HG03280 (cell line): ENCODE measurements around the gene FBXO7.
A peak's percentile ranks its signal among the peaks of the same experiment; 100 is the strongest.
"Not testable (repeated sequence)": the region's sequence is repeated elsewhere in the genome, so short reads cannot be mapped to it uniquely, and the experiment has no call there.

Source experiments
- ATAC-seq: cut with Tn5 transposase; IDR thresholded peaks from one replicate; pipeline ENCODE4 v1.9.1; 2021; ENCODE audit warnings: mild to moderate bottlenecking, moderate library complexity; ENCODE audit not compliant: unreplicated experiment

FBXO7 gene

GRCh38 chr22:32474635-32475467 is at the start of gene FBXO7:
TSS of gene FBXO7 (plus strand) at chr22:32474811. CDS start at chr22:32475003, 192 bp downstream.
- peak; percentile 81 for ATAC-seq

GRCh38 chr22:32426881-32427280 is 47.7 kb upstream of the FBXO7 start:
- ATAC-seq = no peak

GRCh38 chr22:32430352-32430751 is 44.3 kb upstream of the FBXO7 start:
- ATAC-seq = no peak

DNA sequence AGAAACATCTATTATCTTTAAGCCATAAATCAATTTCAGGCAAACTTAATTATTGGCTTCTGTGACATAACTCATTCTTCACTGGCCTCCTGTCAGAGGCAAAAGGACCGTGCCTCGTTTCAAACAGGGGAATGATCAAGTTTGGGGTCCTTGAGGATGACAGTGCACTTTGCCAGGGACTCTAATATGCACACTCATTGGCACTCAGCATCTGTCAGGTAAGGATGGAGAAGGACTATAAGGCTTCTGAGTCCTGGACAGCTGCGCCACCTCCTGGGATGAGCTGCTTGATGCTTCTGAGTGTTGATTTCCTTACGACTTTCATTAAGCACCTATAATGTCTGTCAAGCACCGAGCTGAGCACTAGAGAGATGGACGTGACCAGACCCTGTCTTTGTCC is 30.5 kb upstream of the FBXO7 start:
- ATAC-seq = no peak

- no peak for ATAC-seq
These were observed 28.3 kb upstream of the FBXO7 start for GRCh38 chr22:32446321-32446720.

DNA sequence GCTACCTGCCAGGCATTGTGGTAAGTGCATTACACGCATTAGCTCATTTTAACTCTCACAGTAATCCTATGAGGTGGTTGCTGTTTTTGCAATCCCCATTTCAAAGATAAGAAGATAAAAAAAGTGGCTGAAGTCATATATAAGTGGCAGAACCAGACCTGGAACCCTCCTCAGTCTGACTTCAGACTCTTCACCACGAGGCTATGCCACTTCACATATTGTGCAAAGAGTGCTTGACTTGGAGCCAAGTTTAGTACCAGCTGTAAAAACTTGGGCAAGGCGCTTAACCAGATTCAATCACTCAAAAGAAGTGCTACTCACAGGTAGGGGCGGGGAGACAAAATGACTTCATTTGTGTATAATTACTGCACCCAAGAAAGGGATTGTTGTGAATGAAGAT is 25.6 kb upstream of the FBXO7 start:
- ATAC-seq = no peak

- ATAC-seq = no peak
These were observed 17.6 kb upstream of the FBXO7 start for GRCh38 chr22:32457031-32457430.

DNA sequence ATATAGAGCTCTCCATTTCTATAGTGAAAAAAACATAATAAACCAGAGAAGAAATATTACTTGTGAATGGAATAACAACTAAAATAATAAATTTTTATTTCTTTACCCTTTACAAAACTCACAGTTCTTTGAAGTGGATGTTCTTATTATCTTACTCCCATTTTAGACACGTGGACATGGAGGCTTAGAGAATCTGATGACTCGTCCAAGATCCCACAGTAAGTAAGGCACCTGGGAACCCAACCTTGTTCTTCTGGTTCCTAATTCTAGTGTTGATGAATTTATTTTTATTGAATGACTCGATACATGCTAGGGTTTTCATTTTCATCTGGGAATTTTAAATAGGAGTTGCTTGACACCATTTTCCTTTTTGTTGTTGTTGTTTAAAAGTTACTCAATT is 12.2 kb upstream of the FBXO7 start:
- no peak for ATAC-seq

GRCh38 chr22:32465661-32466060 is 8.9 kb upstream of the FBXO7 start:
- ATAC-seq = no peak

DNA sequence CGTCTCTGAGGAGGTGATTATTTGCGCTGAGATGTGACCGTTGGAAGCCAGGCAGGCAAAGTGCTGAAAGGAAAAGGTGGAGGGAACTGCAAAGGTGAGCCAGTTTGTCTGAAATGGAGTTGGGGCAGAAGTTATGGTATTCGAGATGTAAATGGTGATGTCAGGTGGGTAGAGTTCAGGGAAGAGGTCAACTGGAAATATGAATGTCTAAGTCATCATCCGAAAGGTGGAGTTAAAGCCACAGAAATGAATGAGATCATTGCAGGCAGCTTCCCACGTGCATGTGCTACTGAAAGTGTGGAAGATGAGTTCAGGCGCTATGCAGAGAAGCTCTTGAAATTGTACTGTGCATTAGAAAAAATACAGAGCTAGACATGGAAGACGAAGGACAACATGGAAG is 8.1 kb upstream of the FBXO7 start:
- ATAC-seq = no peak

DNA sequence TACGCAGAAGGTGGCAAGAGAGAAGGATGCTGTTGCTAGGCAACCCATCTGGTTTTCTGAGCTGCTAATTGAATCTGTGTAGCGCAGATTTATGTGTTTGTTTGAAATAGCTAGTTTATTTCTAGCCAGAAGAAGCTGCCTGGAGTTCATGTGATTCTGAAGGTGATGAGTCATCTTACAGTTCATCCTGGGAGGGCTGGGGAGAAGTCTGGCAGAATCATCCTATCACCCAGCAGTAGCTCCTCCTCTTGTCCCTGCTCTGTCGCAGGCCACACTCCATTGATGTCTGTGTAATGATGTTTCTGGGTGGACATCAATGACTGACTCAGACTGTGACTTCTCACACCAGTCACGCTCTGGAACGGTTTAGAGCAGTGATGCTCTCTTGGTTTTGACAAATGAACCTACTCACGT is 4.8 kb upstream of the FBXO7 start:
- no peak for ATAC-seq

GRCh38 chr22:32473388-32473952 is 1.1 kb upstream of the FBXO7 start:
- ATAC-seq = no peak

- ATAC-seq = no peak
These were observed 928 bp downstream of the FBXO7 start for GRCh38 chr22:32475468-32476010.

GRCh38 chr22:32476281-32477195 is 1.9 kb downstream of the FBXO7 start:
- no peak for ATAC-seq

DNA sequence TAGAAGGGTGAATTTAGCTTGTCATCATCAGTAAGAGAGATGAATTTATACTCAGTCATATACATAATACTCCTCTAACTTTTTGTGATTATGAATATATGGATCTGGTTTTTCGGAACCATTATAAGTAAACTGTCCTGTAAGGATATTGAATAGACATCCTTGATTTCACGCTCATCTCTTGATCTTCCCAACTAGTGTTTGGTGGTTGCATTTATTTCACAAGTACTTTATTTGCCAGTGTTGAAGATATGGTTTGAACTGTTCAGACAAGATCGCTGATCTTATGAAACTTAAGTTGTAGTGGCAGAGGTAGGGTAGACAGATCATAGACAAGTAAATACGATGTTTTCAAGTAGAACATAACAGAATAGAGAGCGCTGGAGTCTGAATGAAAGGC is 3.0 kb downstream of the FBXO7 start:
- no peak for ATAC-seq

DNA sequence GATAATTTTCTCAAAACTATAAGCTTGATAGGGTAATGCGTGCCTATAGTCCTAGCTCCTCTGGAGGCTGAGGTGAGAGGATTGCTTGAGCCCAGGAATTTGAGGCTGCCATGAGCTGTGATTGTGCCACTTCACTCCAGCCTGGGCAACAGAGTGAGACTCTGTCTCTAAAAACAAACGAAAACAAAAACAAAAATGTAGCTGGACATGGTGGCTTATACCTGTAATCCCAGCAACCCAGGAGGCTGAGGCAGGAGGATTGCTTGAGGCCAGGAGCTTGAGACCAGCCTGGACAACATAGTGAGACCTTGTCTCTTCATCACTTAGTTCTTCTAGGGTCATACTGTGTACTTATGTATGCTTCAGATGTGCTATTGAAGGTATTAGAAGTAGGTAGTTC is 3.9 kb downstream of the FBXO7 start:
- ATAC-seq = not testable (repeated sequence)

- no peak for ATAC-seq
These were observed 4.4 kb downstream of the FBXO7 start for GRCh38 chr22:32478994-32479393.

DNA sequence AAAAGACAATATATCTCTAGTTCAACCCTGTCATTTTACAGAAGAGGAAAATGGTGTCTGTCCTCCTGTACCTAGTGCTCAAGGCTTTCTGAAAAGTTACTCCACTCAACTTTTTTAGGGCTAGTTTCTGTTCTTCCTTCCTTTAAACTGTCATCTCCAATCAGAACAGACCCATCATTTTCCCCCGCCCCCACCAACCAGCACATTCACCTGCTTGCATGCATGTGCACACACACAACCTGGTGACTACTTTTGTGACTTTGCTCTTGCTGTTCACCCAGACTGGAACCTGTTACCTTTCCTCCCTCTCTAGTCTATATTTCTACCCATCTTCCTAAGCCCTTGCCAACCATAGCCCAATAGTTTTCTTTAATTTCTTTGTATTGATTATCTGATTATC is 5.6 kb downstream of the FBXO7 start:
- no peak for ATAC-seq

DNA sequence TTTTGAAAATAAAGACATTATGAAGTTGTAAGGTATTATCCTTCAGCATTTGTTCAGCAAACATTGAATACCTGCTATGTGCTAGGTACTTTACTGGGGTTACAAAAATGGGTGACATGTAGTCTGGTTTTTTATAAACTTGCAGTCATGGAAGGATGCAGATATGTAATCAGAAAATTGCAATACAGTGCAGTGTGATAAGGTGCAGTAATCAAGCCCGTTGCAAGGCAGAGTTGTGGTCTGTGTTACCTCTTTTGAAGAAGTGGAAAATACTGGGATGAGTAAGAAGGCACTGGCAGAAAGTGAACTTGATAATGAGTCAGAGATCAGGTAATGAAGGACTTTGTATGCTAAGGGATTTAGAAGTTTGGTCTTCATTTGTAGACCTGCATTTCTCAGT is 8.1 kb downstream of the FBXO7 start:
- ATAC-seq = no peak

- ATAC-seq = no peak
These were observed 12.2 kb downstream of the FBXO7 start for GRCh38 chr22:32486656-32487390.

DNA sequence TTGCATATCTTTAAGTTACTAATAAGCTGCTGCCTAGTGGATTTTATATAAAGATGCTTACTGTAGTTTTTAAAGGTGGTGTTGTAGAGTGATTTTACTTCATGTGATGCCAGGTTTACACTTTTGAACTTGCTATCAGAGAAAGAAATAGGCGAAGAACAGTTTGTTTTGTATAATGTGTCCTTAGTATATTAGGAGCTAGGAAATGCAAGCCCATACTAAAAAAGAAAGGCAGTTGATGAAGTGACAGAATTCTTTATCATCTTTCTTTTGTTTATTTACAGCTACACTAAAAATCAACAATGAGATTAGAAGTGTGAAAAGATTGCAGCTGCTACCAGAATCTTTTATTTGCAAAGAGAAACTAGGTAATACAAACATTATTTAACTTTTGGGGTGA is 12.8 kb downstream of the FBXO7 start:
- no peak for ATAC-seq
